HFFc6 (cell line): ENCODE measurements around the gene PDIA5. TPM values are rescaled to one million over a fixed set of nuclear protein-coding genes. Genes with fewer than 3 reads are reported as not detected.

Experiments used
- DNase-seq: peaks from one replicate; pipeline ENCODE4 v3.0.0-alpha.2; 2018
- H3K27ac Mint-ChIP-seq: 2 replicates; pipeline ENCODE4 v1.8.0; 2020; ENCODE audit warnings: mild to moderate bottlenecking, mixed read lengths
- H3K27me3 Mint-ChIP-seq: 2 replicates; pipeline ENCODE4 v1.8.0; 2021; ENCODE audit warnings: mild to moderate bottlenecking, moderate library complexity, mixed read lengths; ENCODE audit not compliant: insufficient read depth
- H3K36me3 Mint-ChIP-seq: 2 replicates; pipeline ENCODE4 v1.8.0; 2021; ENCODE audit warnings: low read depth, mixed read lengths
- H3K4me1 Mint-ChIP-seq: 2 replicates; pipeline ENCODE4 v1.8.0; 2020; ENCODE audit warnings: low read depth, mixed read lengths
- H3K4me3 Mint-ChIP-seq: 2 replicates; pipeline ENCODE4 v1.8.0; 2020; ENCODE audit warnings: mild to moderate bottlenecking, moderate library complexity, mixed read lengths
- H3K9me3 Mint-ChIP-seq: 2 replicates; pipeline ENCODE4 v1.8.0; 2020; ENCODE audit warnings: mild to moderate bottlenecking, mixed read lengths
- CTCF ChIP-seq: fragments of 200-600 bp; sonication (generic); IDR thresholded peaks from 2 replicates; pipeline ENCODE4 v1.5.0; 2021; ENCODE audit warnings: antibody characterized with exemption, mild to moderate bottlenecking
- total RNA-seq, 6 experiments: library from RNA; stranded (reverse); fragmentation: NEBNext Ultra II Directional; extraction: Animal tissue kit (Norgen Biotek cat#: 25700); gene quantifications; 2 replicates in 1 of 6; 3 replicates in 5 of 6; pipeline ENCODE4 v1.2.3, GENCODE V29; 2021

Gene PDIA5
- total RNA-seq, 6 experiments from 2014 or later = 30.7 to 49.0 (median 38.1) TPM

GRCh38 chr3:123060054-123060453, 6.8 kb upstream of the PDIA5 start:
- no peak for DNase-seq
- Mint-ChIP-seq H3K27ac (no peak overlapping the region), H3K36me3 (no peaks in the 10 kb centered on the region), H3K4me3 (no peak overlapping the region), H3K4me1 (no peaks in the 10 kb centered on the region), H3K9me3 (no peaks in the 10 kb centered on the region), H3K27me3 (peaks cover 29% of the 10 kb centered on the region)
- no peak for TF ChIP-seq CTCF

GRCh38 chr3:123061856-123062255, 5.0 kb upstream of the PDIA5 start:
- Mint-ChIP-seq H3K4me1 (peaks cover 8% of the 10 kb centered on the region), H3K36me3 (no peaks in the 10 kb centered on the region), H3K27me3 (peaks cover 24% of the 10 kb centered on the region), H3K9me3 (no peaks in the 10 kb centered on the region), H3K27ac (no peak overlapping the region), H3K4me3 (no peak overlapping the region)
- no peak for DNase-seq
- TF ChIP-seq CTCF = no peak

- no peak for DNase-seq
- Mint-ChIP-seq H3K4me3 (no peak overlapping the region), H3K36me3 (no peaks in the 10 kb centered on the region), H3K9me3 (no peaks in the 10 kb centered on the region), H3K27ac (no peak overlapping the region), H3K4me1 (peaks cover 14% of the 10 kb centered on the region), H3K27me3 (peaks cover 24% of the 10 kb centered on the region)
- no peak for TF ChIP-seq CTCF
Measured at GRCh38 chr3:123063034-123063433, 3.8 kb upstream of the PDIA5 start.

GRCh38 chr3:123064506-123064905, 2.3 kb upstream of the PDIA5 start:
- H3K9me3 Mint-ChIP-seq = no peaks in the 10 kb centered on the region
- no peak overlapping the region for H3K27ac Mint-ChIP-seq
- no peaks in the 10 kb centered on the region for H3K36me3 Mint-ChIP-seq
- no peak for DNase-seq
- H3K4me1 Mint-ChIP-seq = peaks cover 28% of the 10 kb centered on the region
- peaks cover 24% of the 10 kb centered on the region for H3K27me3 Mint-ChIP-seq
- no peak overlapping the region for H3K4me3 Mint-ChIP-seq
- no peak for TF ChIP-seq CTCF

- DNase-seq = no peak
- H3K9me3 Mint-ChIP-seq = no peaks in the 10 kb centered on the region
Measured at GRCh38 chr3:123064914-123065313, 1.9 kb upstream of the PDIA5 start.

More at GRCh38 chr3:123064914-123065313, 1.9 kb upstream of the PDIA5 start:
- peaks cover 28% of the 10 kb centered on the region for H3K4me1 Mint-ChIP-seq
- TF ChIP-seq CTCF = no peak
- H3K27me3 Mint-ChIP-seq = peaks cover 24% of the 10 kb centered on the region
- H3K36me3 Mint-ChIP-seq = no peaks in the 10 kb centered on the region
- H3K4me3 Mint-ChIP-seq = no peak overlapping the region
- H3K27ac Mint-ChIP-seq = no peak overlapping the region
